Loucy (cell line): ENCODE results near the gene RTL1.

Source experiments
- H2AFZ ChIP-seq: fragments of 200-600 bp; sonication (generic); 2 replicates; pipeline ENCODE4 v1.6.0; 2016; ENCODE audit warnings: antibody characterized with exemption, mild to moderate bottlenecking, low read length, moderate library complexity
- H3F3A ChIP-seq: fragments of 200-600 bp; 2 replicates; pipeline ENCODE4 v1.6.0; 2016; ENCODE audit warnings: antibody characterized with exemption, low read depth, mild to moderate bottlenecking
- H3K27me3 ChIP-seq: fragments of 200-600 bp; sonication (generic); 2 replicates; pipeline ENCODE4 v1.6.1; 2014; ENCODE audit warnings: low read length, mild to moderate bottlenecking; ENCODE audit not compliant: insufficient read depth, poor library complexity, severe bottlenecking
- H3K36me3 ChIP-seq: fragments of 200-600 bp; sonication (generic); 2 replicates; pipeline ENCODE4 v1.6.1; 2016; ENCODE audit warnings: low read length; ENCODE audit not compliant: insufficient read depth
- H3K4me1 ChIP-seq: fragments of 200-600 bp; sonication (generic); 2 replicates; pipeline ENCODE4 v1.5.1; 2014; ENCODE audit warnings: low read length, mild to moderate bottlenecking; ENCODE audit not compliant: insufficient read depth, poor library complexity, severe bottlenecking
- H3K4me2 ChIP-seq: fragments of 200-600 bp; sonication (generic); 2 replicates; pipeline ENCODE4 v1.6.0; 2014; ENCODE audit warnings: antibody characterized with exemption, low read length, low read depth, mild to moderate bottlenecking; ENCODE audit not compliant: poor library complexity, severe bottlenecking
- H3K4me3 ChIP-seq: fragments of 200-600 bp; sonication (generic); 2 replicates; pipeline ENCODE4 v1.5.1; 2014; ENCODE audit warnings: low read length, mild to moderate bottlenecking, mixed read lengths; ENCODE audit not compliant: poor library complexity, severe bottlenecking
- H3K79me2 ChIP-seq: fragments of 200-600 bp; sonication (generic); 2 replicates; pipeline ENCODE4 v1.6.1; 2014; ENCODE audit warnings: low read length; ENCODE audit not compliant: insufficient read depth
- H3K9ac ChIP-seq: fragments of 200-600 bp; sonication (generic); 2 replicates; pipeline ENCODE4 v1.6.0; 2014; ENCODE audit warnings: mild to moderate bottlenecking, low read depth, low read length, moderate library complexity; ENCODE audit not compliant: poor library complexity, severe bottlenecking
- H3K9me2 ChIP-seq: fragments of 200-600 bp; sonication (generic); replicated peaks from 2 replicates; pipeline ENCODE4 v1.6.1; 2016; ENCODE audit warnings: low read depth, low read length, mixed read lengths
- H3K9me3 ChIP-seq: fragments of 200-600 bp; sonication (generic); 2 replicates; pipeline ENCODE4 v1.6.1; 2014; ENCODE audit warnings: mild to moderate bottlenecking, antibody characterized with exemption, low read length, low read depth; ENCODE audit not compliant: insufficient read depth
- H4K20me1 ChIP-seq: fragments of 200-600 bp; sonication (generic); 2 replicates; pipeline ENCODE4 v1.6.0; 2014; ENCODE audit warnings: antibody characterized with exemption, low read length, mild to moderate bottlenecking; ENCODE audit not compliant: insufficient read depth, poor library complexity, severe bottlenecking
- CTCF ChIP-seq: fragments of 200-600 bp; sonication (generic); conservative IDR thresholded peaks from 2 replicates; pipeline ENCODE4 v1.5.1; 2014; ENCODE audit warnings: mild to moderate bottlenecking, antibody characterized with exemption, low read length
- EZH2phosphoT487 ChIP-seq: fragments of 200-600 bp; IDR thresholded peaks from 2 replicates; pipeline ENCODE4 v1.6.1; 2018; ENCODE audit warnings: antibody characterized with exemption, mild to moderate bottlenecking, moderate library complexity, borderline replicate concordance

Gene RTL1

GRCh38 chr14:100874411-100875091, 29.0 kb downstream of the RTL1 start:
- Histone ChIP-seq H3K27me3 (no peaks in the 10 kb centered on the region), H2AFZ (no peak overlapping the region), H3K9me2 (no peaks in the 10 kb centered on the region), H3K4me3 (no peak overlapping the region), H3K9me3 (no peaks in the 10 kb centered on the region), H3K9ac (no peak overlapping the region), H3K79me2 (no peaks in the 10 kb centered on the region), H3K4me1 (no peaks in the 10 kb centered on the region), H4K20me1 (no peaks in the 10 kb centered on the region), H3F3A (no peaks in the 10 kb centered on the region), H3K4me2 (no peak overlapping the region), H3K36me3 (no peaks in the 10 kb centered on the region)
- TF ChIP-seq CTCF (no peak), EZH2phosphoT487 (no peak)

GRCh38 chr14:100874051-100874410, 29.5 kb downstream of the RTL1 start:
- Histone ChIP-seq H3K9me3 (no peaks in the 10 kb centered on the region), H3K4me2 (no peak overlapping the region), H4K20me1 (no peaks in the 10 kb centered on the region), H3K36me3 (no peaks in the 10 kb centered on the region), H3K4me3 (no peak overlapping the region), H3K79me2 (no peaks in the 10 kb centered on the region), H3K27me3 (no peaks in the 10 kb centered on the region), H3F3A (no peaks in the 10 kb centered on the region), H2AFZ (no peak overlapping the region), H3K4me1 (no peaks in the 10 kb centered on the region), H3K9me2 (no peaks in the 10 kb centered on the region), H3K9ac (no peak overlapping the region)
- TF ChIP-seq CTCF (no peak), EZH2phosphoT487 (no peak)

- Histone ChIP-seq H3K36me3 (no peaks in the 10 kb centered on the region), H3K27me3 (no peaks in the 10 kb centered on the region), H3K4me1 (no peaks in the 10 kb centered on the region), H2AFZ (no peak overlapping the region), H4K20me1 (no peaks in the 10 kb centered on the region), H3K9me3 (no peaks in the 10 kb centered on the region), H3K9ac (no peak overlapping the region), H3K4me3 (no peak overlapping the region), H3K4me2 (no peak overlapping the region), H3F3A (no peaks in the 10 kb centered on the region), H3K79me2 (no peaks in the 10 kb centered on the region), H3K9me2 (no peaks in the 10 kb centered on the region)
- TF ChIP-seq EZH2phosphoT487 = no peak
Measured at GRCh38 chr14:100873096-100873482, 30.4 kb downstream of the RTL1 start.
